Colon (tissue), 2 donors: ENCODE results near the gene CADPS.

Experiments
- FAIRE-seq: peaks from 2 replicates; lab custom pipeline; 2012; peaks lifted over from hg19 to GRCh38; lab: Jason Lieb, UNC
- donor health status: control.
- donor health status: control.

The CADPS gene

DNA sequence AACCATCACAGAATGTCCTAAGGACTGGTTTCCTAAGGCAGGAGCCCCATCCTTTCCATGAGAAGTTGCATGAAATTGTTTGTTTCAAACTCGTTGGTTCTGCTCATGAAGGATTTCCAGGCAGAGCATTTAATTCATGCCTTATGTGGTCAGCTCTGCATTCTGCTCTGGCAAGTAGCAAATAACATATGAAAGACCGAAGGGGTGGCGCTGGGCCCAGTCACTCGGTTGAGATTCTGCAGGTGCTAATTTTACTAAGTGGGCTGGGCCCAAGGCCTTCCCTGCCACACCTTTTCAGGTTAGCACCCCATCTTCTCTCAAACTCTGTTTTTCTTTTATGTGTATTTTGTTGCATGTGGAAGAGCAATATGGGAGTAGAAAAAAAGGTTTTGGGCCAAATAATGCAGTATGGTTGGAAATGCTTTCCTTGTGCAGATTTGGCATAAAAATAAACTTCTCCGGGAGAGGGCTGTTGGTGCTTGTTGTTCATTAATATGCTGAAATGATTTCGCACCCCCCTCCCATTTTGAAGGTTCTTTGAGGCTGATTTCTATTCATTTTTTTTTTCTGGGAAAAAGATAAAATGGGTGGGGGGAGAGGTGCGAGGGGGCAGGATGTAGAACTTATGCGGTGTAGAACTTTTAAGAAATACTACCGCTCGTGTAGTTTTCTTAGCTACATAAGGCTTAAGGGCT, 318.9 kb downstream of the CADPS start:
- no peak for FAIRE-seq

DNA sequence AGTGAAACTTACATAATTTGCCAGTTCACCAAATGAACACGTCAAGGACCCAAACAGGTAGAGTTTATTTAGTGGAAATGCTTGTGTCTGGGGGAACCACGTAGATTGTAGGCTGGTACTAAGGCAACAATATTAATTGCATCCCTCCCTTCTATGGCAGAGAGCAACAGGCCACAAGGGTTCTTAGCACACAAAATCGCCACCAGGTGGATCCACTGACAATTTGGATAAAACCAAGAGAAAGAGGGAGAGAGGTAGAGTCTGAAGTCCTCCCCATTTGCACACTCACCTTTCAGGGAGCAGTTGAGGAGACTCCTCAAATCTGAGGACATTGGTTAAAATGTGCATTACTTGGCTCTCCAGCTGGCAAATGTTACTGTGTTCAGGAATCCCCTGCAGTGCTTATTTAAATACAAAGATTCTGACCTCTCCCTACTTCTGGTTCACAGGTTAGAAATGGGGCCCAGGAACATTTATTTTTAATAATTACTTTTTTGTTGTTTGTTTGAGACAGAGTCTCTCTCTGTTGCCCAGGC, 320.9 kb downstream of the CADPS start:
- FAIRE-seq: no peak

DNA sequence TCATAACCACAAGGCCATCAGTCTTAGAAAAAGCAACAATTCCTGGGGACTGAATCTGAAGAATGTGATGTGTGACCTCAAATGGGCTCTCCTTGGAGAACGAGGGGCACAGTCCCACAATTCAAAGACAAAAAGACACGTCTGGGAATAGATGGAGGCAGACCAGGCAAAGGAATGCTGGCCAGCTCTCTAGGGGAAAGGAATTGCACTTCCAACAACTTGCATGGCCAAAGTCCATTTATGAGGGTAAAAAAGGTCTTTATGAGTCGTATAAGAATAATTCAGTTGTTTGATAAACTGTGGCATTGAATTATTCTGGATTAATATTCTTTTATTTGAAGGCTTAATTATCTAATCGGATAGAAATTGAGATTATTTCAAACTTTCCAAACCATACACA, 321.4 kb downstream of the CADPS start:
- no peak for FAIRE-seq

DNA sequence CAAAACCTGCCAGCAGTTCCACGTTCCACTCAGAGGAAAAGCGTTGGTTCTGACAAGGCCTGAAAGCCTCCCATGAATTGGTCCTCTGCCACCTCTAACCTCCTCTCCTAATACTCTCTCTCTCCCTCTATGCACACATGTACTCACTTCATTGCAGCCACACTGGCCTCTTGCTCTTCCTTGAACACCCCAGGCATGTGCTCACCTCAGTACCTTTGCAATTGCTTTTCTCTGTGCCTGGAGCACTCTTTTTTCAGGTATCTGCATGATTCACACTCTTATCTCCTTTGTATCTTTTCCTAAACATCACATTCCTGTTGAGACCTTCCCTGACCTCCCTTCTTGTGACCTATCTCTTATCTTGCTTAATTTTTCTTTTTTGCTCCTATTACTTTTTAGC, 323.7 kb downstream of the CADPS start:
- FAIRE-seq: no peak

DNA sequence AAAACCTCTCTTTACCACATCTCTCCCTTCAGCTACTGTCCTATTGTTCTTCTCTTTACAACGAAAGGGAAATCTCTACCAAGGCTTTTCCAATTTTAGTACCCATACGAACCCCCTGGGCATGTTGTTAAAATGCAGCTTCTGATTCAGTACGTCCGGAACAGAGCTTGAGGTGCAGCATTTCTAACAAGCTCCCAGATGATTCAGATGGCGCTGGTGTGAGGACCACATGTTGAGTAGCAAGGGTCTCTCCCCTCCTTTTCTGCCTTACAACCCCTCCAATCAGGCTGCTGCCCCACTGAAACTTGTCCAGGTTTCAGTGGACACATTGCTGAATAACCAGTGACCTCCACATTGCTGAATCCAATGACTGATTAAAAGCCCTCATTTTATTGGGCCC, 324.8 kb downstream of the CADPS start:
- FAIRE-seq: no peak

DNA sequence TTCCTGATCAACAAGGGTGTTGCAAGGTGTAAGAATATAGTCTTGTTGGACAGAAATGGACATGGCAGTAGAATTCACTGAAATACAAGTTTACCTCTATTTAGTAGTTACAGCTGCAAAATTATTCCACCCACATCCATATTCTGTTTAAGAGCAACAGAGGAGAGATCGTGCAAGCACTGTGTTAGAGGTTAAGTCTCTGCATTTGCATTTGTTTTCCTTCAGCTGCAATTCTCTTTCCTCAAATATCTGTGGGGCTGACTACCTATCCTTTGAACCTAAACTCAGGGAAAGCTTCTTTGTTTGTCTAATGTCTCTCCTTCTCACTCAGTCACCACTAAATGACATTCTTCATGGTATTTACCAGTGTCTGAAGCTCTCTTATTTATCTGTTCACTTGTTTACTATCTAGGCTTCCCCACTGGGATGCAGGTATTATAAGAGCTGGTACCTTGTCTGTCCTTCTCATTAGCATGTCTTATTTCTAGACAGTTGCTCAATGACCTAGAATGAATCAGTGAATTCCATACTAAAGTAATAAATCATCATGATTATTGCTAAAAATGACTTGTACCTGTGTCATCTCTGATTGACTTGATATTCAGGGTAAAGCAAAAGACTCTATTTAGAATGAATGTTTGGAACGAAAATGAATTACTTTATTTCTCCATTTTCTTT, 326.5 kb downstream of the CADPS start:
- FAIRE-seq: no peak

DNA sequence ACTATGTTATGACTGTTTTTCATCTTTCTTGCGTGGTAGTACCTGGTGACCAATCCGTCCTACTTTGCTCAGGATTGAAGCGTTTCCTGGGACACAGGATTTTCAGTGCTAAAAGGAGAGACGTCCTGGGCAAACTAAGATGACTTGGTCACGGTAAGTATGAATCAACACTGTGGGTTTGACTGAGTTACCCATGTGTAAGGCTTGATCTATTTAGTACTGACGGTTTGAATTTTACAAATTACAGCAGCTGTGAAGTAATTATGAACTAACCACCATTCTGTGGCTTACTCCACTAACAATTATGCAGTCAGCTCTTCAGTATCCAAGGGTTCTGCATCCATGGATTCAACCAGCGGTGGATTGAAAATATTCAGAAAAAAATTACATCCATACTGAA, 328.9 kb downstream of the CADPS start:
- FAIRE-seq: no peak

DNA sequence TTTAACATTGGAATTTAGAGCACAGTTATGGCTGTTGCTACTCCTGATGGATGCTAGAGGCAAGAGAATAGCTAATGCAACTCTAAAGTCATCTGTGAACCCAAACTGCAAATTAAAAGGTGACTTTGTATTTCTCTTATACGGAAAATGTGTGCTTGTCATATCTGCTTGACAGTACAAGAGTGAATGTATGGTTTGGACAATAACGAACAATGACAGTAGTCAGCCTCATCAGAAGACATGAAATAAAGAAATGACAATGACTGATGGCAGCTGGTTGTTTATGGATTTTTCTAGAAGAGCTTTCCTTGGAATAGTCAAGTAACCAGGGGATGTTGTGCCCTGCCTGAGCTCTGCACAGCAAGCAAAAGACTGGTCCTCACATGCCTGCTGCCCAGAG, 333.0 kb downstream of the CADPS start:
- FAIRE-seq: no peak

DNA sequence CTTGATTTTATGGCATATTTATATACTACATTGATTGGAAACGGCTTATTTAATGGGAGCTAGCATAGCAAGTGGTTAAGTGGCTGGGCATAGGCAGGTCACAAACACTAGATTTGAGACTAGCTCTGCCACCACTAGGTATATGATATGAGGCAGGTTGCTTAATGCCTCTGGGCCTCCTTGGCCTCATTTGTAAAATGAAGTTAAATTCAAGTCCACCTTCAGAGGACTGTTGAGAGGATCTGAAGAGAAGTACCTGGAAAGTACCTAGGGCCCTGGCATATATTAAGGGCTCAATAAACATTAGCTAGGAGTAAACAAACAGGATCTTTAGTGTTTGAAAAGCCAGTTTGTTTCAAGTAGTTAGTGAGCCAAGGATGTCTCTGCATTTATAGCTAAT, 335.5 kb downstream of the CADPS start:
- no peak for FAIRE-seq

DNA sequence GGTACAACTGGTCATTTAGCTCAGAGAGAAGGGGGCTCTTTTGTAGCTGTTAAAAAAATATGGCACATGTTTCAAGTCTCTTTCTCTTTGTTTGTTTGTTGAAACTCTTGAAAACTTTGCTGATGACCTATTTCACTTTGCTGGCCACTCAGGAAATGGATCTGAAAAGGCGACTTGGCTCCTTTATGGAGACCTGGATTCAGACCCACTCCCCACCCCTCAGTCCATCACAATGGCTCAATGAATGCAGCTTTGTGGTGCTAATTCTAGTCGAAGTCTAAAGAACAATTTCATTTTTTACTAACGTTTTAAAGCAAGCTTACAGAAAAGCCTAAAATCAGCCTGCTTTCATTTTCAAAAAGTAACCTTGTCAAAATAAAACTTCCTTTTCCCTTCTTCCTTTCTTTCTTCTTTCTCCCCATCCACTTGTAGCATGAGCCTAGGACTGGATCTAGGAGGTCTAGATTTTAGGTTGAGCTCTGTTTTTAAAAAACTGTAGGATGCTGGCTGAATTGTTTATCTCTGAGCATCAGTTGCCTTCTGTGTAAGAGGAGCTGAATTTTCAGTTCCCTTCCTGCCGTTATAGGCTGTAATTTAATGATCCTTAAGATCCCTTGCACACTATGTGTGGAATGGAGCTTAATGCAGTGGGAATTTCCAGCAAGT, 336.4 kb downstream of the CADPS start:
- FAIRE-seq: no peak

DNA sequence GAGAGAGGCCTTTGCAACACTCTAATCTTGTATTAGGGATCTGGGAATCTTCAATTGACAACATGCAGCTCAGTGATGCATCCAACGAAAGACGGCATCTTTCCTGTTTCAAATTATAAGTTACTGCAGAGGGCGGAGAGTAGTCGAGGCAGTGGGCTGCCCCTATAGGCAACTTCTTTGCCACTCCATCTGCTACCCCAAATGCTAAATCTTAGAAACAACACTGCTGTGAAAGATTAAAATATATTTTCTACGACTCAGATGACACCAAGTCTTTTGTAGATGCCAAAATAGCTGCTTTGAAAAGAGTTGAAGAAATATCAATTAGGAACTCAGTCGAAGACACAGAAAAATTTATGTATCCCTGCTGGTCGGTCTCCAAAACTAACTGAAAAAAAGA, 340.9 kb downstream of the CADPS start:
- no peak for FAIRE-seq

DNA sequence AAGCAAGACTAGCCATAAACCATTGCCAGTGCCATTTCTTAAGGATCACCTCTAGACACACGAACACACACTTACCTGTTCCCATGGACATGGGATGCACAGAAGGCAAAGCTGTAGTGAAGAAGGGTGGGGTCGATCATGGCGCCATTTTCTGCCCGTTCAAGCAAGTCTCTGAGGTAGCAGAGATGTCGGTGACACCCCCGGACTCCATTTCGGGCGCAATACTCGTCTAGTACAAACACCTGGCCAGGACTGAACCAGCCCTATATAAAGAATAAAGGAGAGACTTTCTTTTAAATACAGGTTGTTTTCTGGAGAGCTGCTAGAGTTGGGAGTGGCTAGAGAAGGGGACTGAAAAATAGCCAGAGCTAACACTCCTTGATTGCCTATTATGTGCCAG, 342.4 kb downstream of the CADPS start:
- FAIRE-seq: no peak

DNA sequence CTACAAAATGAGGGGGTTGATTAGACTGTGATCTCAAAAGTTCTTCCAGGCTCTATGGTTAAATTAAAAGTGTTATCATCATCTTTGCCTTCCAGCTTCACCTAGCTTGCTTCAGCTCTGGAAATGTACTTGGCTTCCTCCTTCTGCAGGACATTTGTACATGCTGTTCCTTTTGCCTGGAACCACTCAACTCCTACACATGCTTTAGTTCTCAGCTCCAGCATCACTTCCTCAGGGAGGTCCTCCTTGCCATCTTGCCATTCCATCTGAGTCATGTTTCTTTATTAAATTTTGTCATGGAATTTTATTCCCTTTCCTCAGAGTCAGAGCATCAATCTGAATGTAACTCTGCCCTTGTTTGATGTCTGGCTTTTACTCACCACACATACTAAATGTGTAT, 343.2 kb downstream of the CADPS start:
- no peak for FAIRE-seq

DNA sequence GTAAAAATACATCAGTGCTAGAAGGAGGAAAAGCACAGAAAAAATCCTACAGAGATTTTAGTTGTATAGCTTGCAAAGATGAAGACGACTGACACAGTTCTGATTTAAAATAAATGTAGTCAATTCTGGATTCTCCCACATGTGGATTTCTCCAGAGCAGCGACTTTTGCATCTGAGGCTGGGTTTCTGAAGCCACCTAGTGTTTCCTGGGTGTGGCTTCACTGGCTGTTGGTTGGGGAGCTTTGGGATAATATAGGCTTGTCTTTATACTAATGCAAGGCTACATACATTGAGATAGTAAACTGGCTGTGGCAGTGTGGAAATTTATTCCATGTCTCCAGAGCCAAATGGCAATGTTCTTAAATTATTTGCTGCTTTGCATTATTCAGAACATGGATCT, 343.7 kb downstream of the CADPS start:
- FAIRE-seq: no peak

DNA sequence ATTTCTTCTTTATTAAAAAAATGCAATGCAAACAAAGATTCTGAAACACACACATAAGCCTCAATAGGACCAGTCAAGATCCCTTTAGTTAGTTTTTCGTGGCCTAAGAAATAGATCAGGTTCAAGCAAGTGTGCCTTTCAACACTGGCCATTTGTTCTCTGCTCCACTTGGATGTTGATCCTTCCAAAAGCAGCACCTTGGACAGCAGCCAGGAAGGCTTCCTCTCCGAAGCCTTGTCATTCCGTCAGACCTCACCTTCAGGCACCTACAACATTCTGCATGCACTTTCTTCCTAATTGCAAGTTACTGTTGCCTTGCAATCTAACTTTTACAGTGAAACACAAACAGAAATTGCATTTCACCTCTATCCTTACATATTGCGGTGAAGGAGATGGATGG, 346.0 kb downstream of the CADPS start:
- FAIRE-seq: no peak

DNA sequence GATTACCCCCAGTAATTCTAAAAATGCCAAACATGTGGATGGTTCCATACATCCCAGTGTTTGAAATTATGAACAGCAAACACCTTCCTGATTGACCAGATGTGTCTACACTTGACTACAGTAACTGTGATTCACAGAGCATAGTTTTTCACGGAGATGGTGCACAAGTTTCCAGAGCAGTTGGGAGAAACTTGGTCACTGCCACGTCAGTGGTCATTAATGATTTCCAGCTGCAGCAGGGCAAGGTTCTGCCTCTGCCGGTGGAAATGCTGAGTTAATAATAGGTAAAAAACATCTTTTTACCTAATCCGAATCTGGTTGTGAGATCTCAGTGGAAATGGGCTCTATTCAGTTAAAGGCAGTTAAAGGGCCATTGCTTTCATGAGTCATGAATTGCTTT, 347.7 kb downstream of the CADPS start:
- FAIRE-seq: no peak

DNA sequence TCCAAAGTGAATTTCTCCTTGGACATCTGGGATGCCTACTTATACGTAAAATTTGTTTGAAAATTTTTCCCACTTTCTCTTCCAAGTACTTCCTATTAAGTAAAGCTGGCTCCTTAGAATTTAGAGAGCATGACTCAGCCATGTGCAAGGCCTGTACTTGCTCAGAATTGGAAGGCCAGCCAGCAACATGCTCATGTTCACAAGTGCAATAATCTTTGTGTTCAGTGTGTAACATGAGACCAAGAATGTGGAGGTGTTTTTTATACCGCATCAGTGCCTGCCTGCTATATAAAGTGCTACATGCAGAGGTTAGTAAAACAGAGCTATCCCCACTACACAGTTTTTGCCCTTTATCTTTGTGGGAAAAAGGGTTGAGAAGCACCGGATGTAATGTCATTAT, 349.9 kb downstream of the CADPS start:
- FAIRE-seq: no peak

DNA sequence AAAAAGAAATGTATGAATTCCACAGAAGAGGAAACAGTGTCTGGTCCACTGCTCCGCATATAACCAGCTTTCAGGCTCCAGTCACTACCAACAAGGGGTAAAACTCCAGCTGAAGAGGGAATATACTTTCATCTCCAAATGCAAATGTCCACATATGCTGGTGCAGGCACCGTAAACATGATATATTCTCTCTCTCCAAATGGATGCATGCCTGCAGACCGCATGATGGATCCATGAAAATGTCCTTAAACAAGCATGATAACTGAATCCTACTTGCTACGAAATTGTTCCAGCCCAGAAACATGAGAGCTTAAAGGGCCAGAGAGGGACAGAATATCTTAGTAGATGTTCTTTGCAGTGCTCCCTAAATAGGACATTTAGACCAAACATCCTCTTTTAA, 351.5 kb downstream of the CADPS start:
- no peak for FAIRE-seq

DNA sequence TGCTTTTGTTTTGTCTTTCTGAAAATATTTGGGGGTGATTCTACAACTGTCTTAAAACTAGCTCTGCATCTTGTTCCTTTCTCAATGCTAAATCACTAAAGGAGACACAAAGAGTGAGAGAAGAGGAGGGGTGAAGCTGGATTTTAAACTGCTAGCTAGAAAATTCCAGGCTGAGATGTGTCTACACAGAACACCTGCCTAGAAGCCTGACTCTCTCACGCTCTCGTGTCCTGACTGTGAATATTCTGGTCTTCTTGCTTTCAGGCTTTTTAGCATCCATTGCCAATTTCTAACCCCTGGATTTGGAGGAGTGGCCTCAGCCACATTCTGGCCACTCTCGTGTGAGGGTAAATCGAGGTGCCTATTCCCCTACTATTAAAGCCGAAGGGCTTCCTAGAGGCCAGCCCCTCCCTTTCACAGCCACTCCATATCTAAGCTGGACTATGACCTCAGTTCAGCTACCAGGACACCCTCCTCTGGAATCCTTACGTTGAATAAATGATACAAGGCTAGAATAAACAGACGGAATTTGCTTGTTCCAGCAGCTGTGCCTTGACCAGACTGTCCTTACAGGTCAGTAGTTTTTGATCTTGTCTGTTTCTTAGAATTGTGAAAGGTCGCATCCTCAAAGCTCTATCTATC, 353.6 kb downstream of the CADPS start:
- no peak for FAIRE-seq

DNA sequence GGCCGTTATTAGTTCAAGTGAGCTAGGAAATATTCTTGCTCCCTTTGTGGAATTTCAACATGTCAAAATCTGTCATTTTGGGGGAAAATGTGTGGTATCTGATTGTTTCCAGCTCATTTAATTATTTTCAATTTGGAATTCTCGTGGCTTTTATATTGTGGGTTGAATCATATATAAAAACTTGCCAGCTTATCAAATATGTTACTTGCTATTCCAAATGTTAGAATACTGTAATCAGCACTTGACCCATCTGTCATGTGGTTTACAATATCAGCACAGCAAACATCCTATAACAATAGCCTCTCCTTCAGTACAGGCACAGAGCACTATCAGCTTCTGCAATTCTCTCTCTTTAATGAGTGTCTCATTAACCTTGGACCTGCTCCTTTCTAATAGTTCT, 371.7 kb downstream of the CADPS start:
- FAIRE-seq: no peak

DNA sequence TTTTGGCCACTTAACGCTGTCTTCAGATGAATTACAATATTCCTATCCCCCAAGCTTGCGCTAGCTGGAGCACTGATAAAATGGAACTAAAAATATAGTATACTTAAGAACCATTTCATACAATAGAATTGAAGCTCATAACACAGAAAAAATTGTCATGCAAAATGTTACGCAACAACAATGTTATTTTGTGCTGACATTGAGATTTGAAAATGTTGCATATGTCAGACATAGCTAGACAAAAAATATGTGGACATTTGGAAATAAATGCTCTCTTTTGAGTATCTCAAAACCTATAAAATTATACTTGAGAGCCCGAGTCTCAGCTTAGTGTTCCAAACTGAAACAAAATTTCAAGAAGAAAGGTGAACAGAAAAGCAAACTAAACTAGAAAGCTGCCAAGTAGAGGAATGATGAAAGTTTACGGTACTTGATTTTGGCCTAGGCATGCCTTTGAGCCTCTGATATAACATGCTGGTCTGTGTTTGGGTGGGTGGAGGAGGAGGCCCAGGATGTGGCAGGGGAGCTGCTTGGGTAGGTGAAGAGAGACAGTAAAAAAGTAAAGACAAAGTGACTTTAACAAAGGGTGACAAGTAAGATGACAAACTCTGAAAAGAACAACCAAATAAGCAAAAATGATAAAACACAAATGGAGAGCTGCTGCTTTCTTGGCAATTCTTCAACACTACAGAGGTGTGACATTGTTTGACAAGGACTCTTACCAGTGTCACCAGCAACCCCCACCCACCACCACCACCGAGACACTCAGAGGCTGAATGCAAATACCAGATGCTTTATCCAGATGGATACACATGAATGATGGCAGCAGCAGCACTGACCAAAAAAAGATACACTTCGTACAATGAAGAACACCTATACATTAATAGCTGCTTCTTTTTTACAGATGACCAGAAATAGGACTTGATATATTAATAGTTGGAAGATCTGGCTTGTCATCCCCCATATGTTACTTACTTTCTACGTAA, 372.6 kb downstream of the CADPS start:
- no peak for FAIRE-seq

DNA sequence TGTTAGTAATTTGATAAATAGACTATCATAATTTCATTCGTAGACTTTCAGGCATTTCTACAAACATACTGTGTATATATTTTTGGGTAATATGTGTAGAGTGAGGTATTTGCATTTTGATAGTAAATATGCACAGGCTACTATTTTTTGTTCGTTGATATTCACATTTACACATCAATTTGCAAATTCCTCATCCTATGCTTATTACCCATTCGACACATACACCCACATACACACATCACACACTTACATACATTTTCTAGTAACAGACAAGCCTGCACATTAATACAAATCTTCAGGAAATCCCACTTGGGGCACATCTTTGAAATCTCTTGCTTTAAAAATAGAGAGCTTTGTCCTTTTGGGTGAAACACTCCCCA, 373.9 kb downstream of the CADPS start:
- no peak for FAIRE-seq
